GM23338 (cell line): ENCODE measurements around the gene SRCIN1. TPM values are rescaled to one million over a fixed set of nuclear protein-coding genes. Genes with fewer than 3 reads are reported as not detected.

ENCODE experiments used
- ATAC-seq: fragments of 200-7000 bp; cut with Tn5 transposase; 3 replicates; pipeline ENCODE4 v1.9.1; 2020
- DNase-seq: peaks from one replicate; pipeline ENCODE4 v3.0.0-alpha.2; 2015; ENCODE audit warnings: low spot score
- H2AFZ ChIP-seq: fragments of 200-600 bp; sonication (generic); 2 replicates; pipeline ENCODE4 v1.8.0; 2016; ENCODE audit warnings: antibody characterized with exemption, mild to moderate bottlenecking, moderate library complexity
- H3F3A ChIP-seq: fragments of 200-600 bp; sonication (generic); replicated peaks from 2 replicates; pipeline ENCODE4 v1.8.0; 2017; ENCODE audit warnings: antibody characterized with exemption, mixed run types, low read depth
- H3K27ac ChIP-seq: fragments of 200-600 bp; sonication (generic); 2 replicates; pipeline ENCODE4 v1.6.1; 2016; ENCODE audit warnings: low read depth
- H3K27me3 ChIP-seq: fragments of 200-600 bp; sonication (generic); 2 replicates; pipeline ENCODE4 v1.8.0; 2016; ENCODE audit warnings: mild to moderate bottlenecking, mixed run types, moderate library complexity; ENCODE audit not compliant: insufficient read depth
- H3K36me3 ChIP-seq: fragments of 200-600 bp; sonication (generic); 2 replicates; pipeline ENCODE4 v1.8.0; 2016; ENCODE audit warnings: mild to moderate bottlenecking; ENCODE audit not compliant: insufficient read depth
- H3K4me1 ChIP-seq: fragments of 200-600 bp; sonication (generic); 2 replicates; pipeline ENCODE4 v1.8.0; 2016; ENCODE audit warnings: mild to moderate bottlenecking, moderate library complexity; ENCODE audit not compliant: insufficient read depth
- H3K4me2 ChIP-seq: fragments of 200-600 bp; sonication (generic); 2 replicates; pipeline ENCODE4 v1.7.1; 2017; ENCODE audit warnings: mixed run types
- H3K4me3 ChIP-seq: fragments of 200-600 bp; sonication (generic); 2 replicates; pipeline ENCODE4 v1.6.1; 2016; ENCODE audit warnings: mixed run types
- H3K79me2 ChIP-seq: fragments of 200-600 bp; sonication (generic); replicated peaks from 2 replicates; pipeline ENCODE4 v1.8.0; 2017; ENCODE audit warnings: mild to moderate bottlenecking; ENCODE audit not compliant: insufficient read depth
- H3K9me2 ChIP-seq: fragments of 200-600 bp; sonication (generic); 2 replicates; pipeline ENCODE4 v1.8.0; 2017; ENCODE audit not compliant: insufficient read depth
- H4K20me1 ChIP-seq: fragments of 200-600 bp; sonication (generic); replicated peaks from 2 replicates; pipeline ENCODE4 v1.8.0; 2017; ENCODE audit warnings: mild to moderate bottlenecking; ENCODE audit not compliant: insufficient read depth
- H3K27ac Mint-ChIP-seq: 2 replicates; pipeline ENCODE4 v1.8.0; 2020; ENCODE audit warnings: inconsistent platforms, mild to moderate bottlenecking, moderate library complexity, mixed read lengths
- H3K27me3 Mint-ChIP-seq: 3 replicates; pipeline ENCODE4 v1.8.0; 2022; ENCODE audit warnings: low read depth, mild to moderate bottlenecking, moderate library complexity, mixed read lengths, inconsistent platforms; ENCODE audit not compliant: insufficient read depth, poor library complexity
- H3K36me3 Mint-ChIP-seq: 3 replicates; pipeline ENCODE4 v1.8.0; 2021; ENCODE audit warnings: low read depth, mild to moderate bottlenecking, inconsistent platforms, moderate library complexity, mixed read lengths
- H3K4me1 Mint-ChIP-seq: 3 replicates; pipeline ENCODE4 v1.8.0; 2020; ENCODE audit warnings: mild to moderate bottlenecking, inconsistent platforms, mixed read lengths
- H3K4me3 Mint-ChIP-seq: 3 replicates; pipeline ENCODE4 v1.8.0; 2021; ENCODE audit warnings: moderate library complexity, mild to moderate bottlenecking, inconsistent platforms, mixed read lengths
- H3K9me3 Mint-ChIP-seq: 3 replicates; pipeline ENCODE4 v1.8.0; 2020; ENCODE audit warnings: moderate library complexity, mild to moderate bottlenecking, inconsistent platforms, mixed read lengths
- CREB1 ChIP-seq: fragments of 250-450 bp; sonication (Bioruptor Pico); IDR thresholded peaks from 2 replicates; pipeline ENCODE4 v1.5.0; 2020; ENCODE audit warnings: low read depth, mild to moderate bottlenecking, moderate library complexity
- EZH2 ChIP-seq: fragments of 200-600 bp; sonication (generic); IDR thresholded peaks from one replicate; pipeline ENCODE4 v1.8.0; 2017; ENCODE audit warnings: antibody characterized with exemption, mild to moderate bottlenecking, low read depth; ENCODE audit not compliant: unreplicated experiment
- NANOG ChIP-seq: IDR thresholded peaks from 2 replicates; pipeline ENCODE4 v1.6.1; 2016; ENCODE audit warnings: antibody characterized with exemption, borderline replicate concordance
- ZNF114 ChIP-seq: fragments of 250-450 bp; sonication (Bioruptor Pico); IDR thresholded peaks from 2 replicates; pipeline ENCODE4 v1.5.0; 2020; ENCODE audit warnings: mild to moderate bottlenecking, moderate library complexity
- ZNF331 ChIP-seq: fragments of 250-450 bp; sonication (Bioruptor Pico); IDR thresholded peaks from 2 replicates; pipeline ENCODE4 v1.5.0; 2020; ENCODE audit warnings: low read depth, mild to moderate bottlenecking, moderate library complexity
- long read RNA-seq: library from polyadenylated mRNA; unstranded; transcript quantifications from one replicate; pipeline ENCODE4 v2.0.0, GENCODE V29; 2020; ENCODE audit not compliant: unreplicated experiment
- polyA plus RNA-seq: library from polyadenylated mRNA; unstranded; fragments of >200 nt; fragmentation: Nextera tagmentation; extraction: Ambion mirVana; gene quantifications from 2 replicates; pipeline ENCODE4 v1.2.1, GENCODE V29; 2016
- total RNA-seq: library from RNA; depleted of rRNA; stranded (reverse); fragments of >200 nt; shearing (Covaris generic); gene quantifications from 2 replicates; pipeline ENCODE4 v1.2.3, GENCODE V29; 2014; rRNA removed
- TF ChIP-seq, protein P1 (sequence below): IDR thresholded peaks from 2 replicates; pipeline ENCODE4 v1.6.1; 2016; ENCODE audit warnings: antibody characterized with exemption
- TF ChIP-seq, protein P2 (sequence below): IDR thresholded peaks from one replicate; pipeline ENCODE4 v1.6.1; 2018; ENCODE audit warnings: antibody characterized with exemption; ENCODE audit not compliant: unreplicated experiment
- TF ChIP-seq, protein P3 (sequence below), 2 experiments: fragments of 200-600 bp in 1 of 2; sonication (generic) in 1 of 2; conservative IDR thresholded peaks; 2 replicates each; pipeline versions ENCODE4 v1.5.1 to v1.6.1; 2016 to 2017; ENCODE audit warnings: antibody characterized with exemption in 2 of 2, low read depth in 2 of 2, mild to moderate bottlenecking in 2 of 2, moderate library complexity in 1 of 2

Gene SRCIN1, protein sequence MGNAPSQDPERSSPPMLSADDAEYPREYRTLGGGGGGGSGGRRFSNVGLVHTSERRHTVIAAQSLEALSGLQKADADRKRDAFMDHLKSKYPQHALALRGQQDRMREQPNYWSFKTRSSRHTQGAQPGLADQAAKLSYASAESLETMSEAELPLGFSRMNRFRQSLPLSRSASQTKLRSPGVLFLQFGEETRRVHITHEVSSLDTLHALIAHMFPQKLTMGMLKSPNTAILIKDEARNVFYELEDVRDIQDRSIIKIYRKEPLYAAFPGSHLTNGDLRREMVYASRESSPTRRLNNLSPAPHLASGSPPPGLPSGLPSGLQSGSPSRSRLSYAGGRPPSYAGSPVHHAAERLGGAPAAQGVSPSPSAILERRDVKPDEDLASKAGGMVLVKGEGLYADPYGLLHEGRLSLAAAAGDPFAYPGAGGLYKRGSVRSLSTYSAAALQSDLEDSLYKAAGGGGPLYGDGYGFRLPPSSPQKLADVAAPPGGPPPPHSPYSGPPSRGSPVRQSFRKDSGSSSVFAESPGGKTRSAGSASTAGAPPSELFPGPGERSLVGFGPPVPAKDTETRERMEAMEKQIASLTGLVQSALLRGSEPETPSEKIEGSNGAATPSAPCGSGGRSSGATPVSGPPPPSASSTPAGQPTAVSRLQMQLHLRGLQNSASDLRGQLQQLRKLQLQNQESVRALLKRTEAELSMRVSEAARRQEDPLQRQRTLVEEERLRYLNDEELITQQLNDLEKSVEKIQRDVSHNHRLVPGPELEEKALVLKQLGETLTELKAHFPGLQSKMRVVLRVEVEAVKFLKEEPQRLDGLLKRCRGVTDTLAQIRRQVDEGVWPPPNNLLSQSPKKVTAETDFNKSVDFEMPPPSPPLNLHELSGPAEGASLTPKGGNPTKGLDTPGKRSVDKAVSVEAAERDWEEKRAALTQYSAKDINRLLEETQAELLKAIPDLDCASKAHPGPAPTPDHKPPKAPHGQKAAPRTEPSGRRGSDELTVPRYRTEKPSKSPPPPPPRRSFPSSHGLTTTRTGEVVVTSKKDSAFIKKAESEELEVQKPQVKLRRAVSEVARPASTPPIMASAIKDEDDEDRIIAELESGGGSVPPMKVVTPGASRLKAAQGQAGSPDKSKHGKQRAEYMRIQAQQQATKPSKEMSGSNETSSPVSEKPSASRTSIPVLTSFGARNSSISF
- total RNA-seq (1.3 and 2.2 TPM in 2 replicates), polyA plus RNA-seq (0.87 TPM in 2 replicates)
- long read RNA-seq, partial matches to known transcripts: 0 of 1 reads
- long read RNA-seq, other reads (novel, unspliced or antisense): 1 of 1 reads

DNA sequence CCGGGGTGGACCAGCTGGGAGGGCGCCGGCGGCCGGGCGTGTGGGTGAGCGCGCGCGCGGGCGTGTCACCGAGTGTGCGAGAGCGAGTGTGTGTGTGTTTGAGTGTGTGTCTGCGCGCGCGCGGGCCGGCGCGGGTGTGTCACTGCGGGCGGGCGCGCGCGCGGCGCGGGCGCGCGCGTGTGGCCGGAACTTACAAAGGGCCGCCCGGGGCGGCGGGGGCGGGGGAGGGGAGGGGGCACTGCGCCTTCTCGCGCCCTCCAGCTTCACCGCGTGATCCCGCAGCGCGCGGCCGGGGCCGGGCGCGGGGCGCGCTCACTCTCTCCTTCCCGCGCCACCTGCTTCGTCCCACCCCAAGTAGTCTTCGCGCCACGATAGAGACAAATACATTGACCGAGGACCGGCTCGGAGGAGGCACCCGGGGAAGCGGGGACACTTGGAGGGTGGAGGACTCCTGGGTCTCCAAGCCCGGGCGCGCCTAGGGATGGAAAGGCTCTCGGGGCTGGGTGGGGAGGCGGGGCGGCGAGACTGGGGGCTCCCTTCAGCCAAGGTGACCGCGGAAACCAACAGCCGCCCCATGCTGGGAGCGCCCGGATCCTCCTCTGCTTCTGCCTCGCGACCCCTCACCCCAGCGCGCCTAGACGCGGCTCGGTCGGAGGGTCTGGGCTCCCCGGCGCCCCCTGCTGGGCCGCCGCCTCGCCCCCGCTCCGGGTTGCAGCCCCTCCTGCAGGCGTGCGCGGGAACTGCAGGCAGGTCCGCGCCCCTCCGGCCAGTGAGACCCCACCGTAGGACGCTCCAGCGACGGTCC is at the start of gene SRCIN1:
TSS of gene SRCIN1 (minus strand) at position 112 of the 805 bp plus-strand sequence. CDS start 247 bp downstream, outside the sequence.
- H3K4me1 ChIP-seq: peaks cover 70% of the 10 kb centered on the region
- no peaks in the 10 kb centered on the region for H4K20me1 ChIP-seq
- peak within 1 kb of the TSS; percentile 72 for H3K4me3 ChIP-seq
- no peaks in the 10 kb centered on the region for H3K9me2 ChIP-seq
- H3K36me3 Mint-ChIP-seq: no peaks in the 10 kb centered on the region
- peaks cover 49% of the 10 kb centered on the region for H3K27me3 Mint-ChIP-seq
- peak within 1 kb of the TSS; percentile 94; the same call in 1 of the 2 replicates for H2AFZ ChIP-seq
- H3K27ac ChIP-seq: peak within 1 kb of the TSS; percentile 32; the same call in 1 of the 2 replicates
- H3K79me2 ChIP-seq: no peaks in the 10 kb centered on the region
- peaks cover 60% of the 10 kb centered on the region for H3K4me1 Mint-ChIP-seq
- peaks cover 63% of the 10 kb centered on the region for H3K27me3 ChIP-seq
- H3K9me3 Mint-ChIP-seq: no peaks in the 10 kb centered on the region; the same call in 2 of the 3 replicates
- peaks cover 21% of the 10 kb centered on the region for H3F3A ChIP-seq
- ATAC-seq (peak; percentile 8), DNase-seq (peak; percentile 73)
- H3K36me3 ChIP-seq: no peaks in the 10 kb centered on the region
- peak within 1 kb of the TSS; percentile 74 for H3K4me3 Mint-ChIP-seq
- H3K27ac Mint-ChIP-seq: peak within 1 kb of the TSS; percentile 53; the same call in 1 of the 2 replicates
- H3K4me2 ChIP-seq: peak within 1 kb of the TSS; percentile 92
- TF ChIP-seq ZNF331 (peak; percentile 26; the same call in 1 of the 2 replicates), EZH2 (no peak), NANOG (no peak), CREB1 (CRISPR knock-in tag) (peak; percentile 57; the same call in 1 of the 2 replicates), ZNF114 (CRISPR knock-in tag) (0 out of 2 replicates have a peak, but pooled peaks have one; percentile 44)
- TF ChIP-seq, protein P1, sequence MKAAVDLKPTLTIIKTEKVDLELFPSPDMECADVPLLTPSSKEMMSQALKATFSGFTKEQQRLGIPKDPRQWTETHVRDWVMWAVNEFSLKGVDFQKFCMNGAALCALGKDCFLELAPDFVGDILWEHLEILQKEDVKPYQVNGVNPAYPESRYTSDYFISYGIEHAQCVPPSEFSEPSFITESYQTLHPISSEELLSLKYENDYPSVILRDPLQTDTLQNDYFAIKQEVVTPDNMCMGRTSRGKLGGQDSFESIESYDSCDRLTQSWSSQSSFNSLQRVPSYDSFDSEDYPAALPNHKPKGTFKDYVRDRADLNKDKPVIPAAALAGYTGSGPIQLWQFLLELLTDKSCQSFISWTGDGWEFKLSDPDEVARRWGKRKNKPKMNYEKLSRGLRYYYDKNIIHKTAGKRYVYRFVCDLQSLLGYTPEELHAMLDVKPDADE: no peak
- TF ChIP-seq, protein P2, sequence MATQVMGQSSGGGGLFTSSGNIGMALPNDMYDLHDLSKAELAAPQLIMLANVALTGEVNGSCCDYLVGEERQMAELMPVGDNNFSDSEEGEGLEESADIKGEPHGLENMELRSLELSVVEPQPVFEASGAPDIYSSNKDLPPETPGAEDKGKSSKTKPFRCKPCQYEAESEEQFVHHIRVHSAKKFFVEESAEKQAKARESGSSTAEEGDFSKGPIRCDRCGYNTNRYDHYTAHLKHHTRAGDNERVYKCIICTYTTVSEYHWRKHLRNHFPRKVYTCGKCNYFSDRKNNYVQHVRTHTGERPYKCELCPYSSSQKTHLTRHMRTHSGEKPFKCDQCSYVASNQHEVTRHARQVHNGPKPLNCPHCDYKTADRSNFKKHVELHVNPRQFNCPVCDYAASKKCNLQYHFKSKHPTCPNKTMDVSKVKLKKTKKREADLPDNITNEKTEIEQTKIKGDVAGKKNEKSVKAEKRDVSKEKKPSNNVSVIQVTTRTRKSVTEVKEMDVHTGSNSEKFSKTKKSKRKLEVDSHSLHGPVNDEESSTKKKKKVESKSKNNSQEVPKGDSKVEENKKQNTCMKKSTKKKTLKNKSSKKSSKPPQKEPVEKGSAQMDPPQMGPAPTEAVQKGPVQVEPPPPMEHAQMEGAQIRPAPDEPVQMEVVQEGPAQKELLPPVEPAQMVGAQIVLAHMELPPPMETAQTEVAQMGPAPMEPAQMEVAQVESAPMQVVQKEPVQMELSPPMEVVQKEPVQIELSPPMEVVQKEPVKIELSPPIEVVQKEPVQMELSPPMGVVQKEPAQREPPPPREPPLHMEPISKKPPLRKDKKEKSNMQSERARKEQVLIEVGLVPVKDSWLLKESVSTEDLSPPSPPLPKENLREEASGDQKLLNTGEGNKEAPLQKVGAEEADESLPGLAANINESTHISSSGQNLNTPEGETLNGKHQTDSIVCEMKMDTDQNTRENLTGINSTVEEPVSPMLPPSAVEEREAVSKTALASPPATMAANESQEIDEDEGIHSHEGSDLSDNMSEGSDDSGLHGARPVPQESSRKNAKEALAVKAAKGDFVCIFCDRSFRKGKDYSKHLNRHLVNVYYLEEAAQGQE: no peak
- TF ChIP-seq, protein P3, sequence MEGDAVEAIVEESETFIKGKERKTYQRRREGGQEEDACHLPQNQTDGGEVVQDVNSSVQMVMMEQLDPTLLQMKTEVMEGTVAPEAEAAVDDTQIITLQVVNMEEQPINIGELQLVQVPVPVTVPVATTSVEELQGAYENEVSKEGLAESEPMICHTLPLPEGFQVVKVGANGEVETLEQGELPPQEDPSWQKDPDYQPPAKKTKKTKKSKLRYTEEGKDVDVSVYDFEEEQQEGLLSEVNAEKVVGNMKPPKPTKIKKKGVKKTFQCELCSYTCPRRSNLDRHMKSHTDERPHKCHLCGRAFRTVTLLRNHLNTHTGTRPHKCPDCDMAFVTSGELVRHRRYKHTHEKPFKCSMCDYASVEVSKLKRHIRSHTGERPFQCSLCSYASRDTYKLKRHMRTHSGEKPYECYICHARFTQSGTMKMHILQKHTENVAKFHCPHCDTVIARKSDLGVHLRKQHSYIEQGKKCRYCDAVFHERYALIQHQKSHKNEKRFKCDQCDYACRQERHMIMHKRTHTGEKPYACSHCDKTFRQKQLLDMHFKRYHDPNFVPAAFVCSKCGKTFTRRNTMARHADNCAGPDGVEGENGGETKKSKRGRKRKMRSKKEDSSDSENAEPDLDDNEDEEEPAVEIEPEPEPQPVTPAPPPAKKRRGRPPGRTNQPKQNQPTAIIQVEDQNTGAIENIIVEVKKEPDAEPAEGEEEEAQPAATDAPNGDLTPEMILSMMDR (conservative IDR thresholded peaks at IDR 0.05; ENCODE audit: low read depth in 2 of 2): peak; percentile 83 to 92
